Measurements from ENCODE around the gene DMRT3. TPM values are rescaled to one million over a fixed set of nuclear protein-coding genes. Genes with fewer than 3 reads are reported as not detected.

The DMRT3 gene
- total RNA-seq, 3 donors from 2014 or later (not counting 1 experiment from before 2014, with no cell fraction given), result not detected

DNA sequence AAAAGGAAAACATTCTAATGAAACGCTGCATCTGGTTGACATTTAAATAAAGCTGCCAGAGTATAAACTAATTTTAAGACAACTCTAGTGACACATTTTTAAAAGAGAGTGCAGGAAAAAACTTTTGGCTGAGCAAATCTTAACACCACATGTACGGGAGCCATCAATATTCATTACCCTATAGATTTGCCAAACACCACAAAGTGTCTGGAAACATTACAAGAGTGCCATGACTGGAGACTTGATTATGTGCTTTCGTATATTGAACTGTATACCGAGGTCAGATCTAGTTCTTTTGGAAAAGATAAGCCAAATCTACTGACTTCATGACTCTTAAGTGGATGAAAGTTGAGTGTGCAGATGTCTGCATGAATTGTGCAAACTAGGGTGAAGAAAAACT, 63.1 kb downstream of the DMRT3 start:
- no peak for DNase-seq
- Histone ChIP-seq H3K27ac (ENCODE audit: low read length) (no peak overlapping the region), H3K4me1 (ENCODE audit: control insufficient read depth, insufficient read depth, low read length) (peaks cover 4% of the 10 kb centered on the region), H3K9me3 (ENCODE audit: control insufficient read depth, insufficient read depth, low read length) (no peaks in the 10 kb centered on the region), H3K4me3 (ENCODE audit: low read length) (no peak overlapping the region), H3K27me3 (ENCODE audit: control insufficient read depth, insufficient read depth, low read length) (peaks cover 36% of the 10 kb centered on the region), H3K36me3 (ENCODE audit: control insufficient read depth, insufficient read depth, low read length) (no peaks in the 10 kb centered on the region)
- H3K36me3 Mint-ChIP-seq, result no peaks in the 10 kb centered on the region
- WGBS (ENCODE audit: insufficient coverage), result 62% methylated on average over 3 of the region's 4 CpGs
- TF ChIP-seq CTCF (IDR thresholded peaks at IDR 0.05), result no peak
- intact Hi-C loops (cut with micrococcal nuclease), result no loop called here
- H3K9me3 Mint-ChIP-seq, result no peaks in the 10 kb centered on the region
- no peaks in the 10 kb centered on the region for H3K4me1 Mint-ChIP-seq
- ATAC-seq, result no peak
- H3K27me3 Mint-ChIP-seq (ENCODE audit: low read depth in 2 of 2), result peaks cover 54 to 79% of the 10 kb centered on the region in 2 donors
- no peak overlapping the region for H3K4me3 Mint-ChIP-seq
- no peak overlapping the region for H3K27ac Mint-ChIP-seq

Other genes with a start within 250 kb of the DMRT3 start
- gene DMRT1, start 135.0 kb upstream of the DMRT3 start, total RNA-seq, result not detected
- not detected for gene DMRT2, start 73.7 kb downstream of the DMRT3 start, total RNA-seq